HCT116 (cell line): ENCODE measurements around the gene ELF5. TPM values are rescaled to one million over a fixed set of nuclear protein-coding genes. Genes with fewer than 3 reads are reported as not detected.

Source experiments
- ATAC-seq: fragments of 200-7000 bp; cut with Tn5 transposase; 2 replicates; pipeline ENCODE4 v1.9.1; 2020; ENCODE audit warnings: mild to moderate bottlenecking, moderate library complexity
- BruUV-seq: library from RNA; stranded (reverse); fragments of 400-500 nt; replicated peaks from 2 replicates; lab custom pipeline; 2021; lab: Mats Ljungman, UMichigan
- CTCF ChIA-PET: fragments of 300-600 bp; sonication (Branson Sonifier 250); formaldehyde crosslinking; loops from one replicate; lab custom pipeline; 2021; ENCODE audit warnings: antibody characterized with exemption; lab: Charles Lee
- POLR2A ChIA-PET: fragments of 300-600, 350-600 bp; sonication (Branson Sonifier 250); formaldehyde crosslinking; loops from one replicate; lab custom pipeline; 2021; ENCODE audit warnings: antibody characterized with exemption; lab: Charles Lee
- RAD21 ChIA-PET, 2 experiments: fragments of 300-600 bp; sonication (Branson Sonifier 250); formaldehyde crosslinking; loops; one replicate each; lab custom pipeline; 2023; ENCODE audit warnings: low total read pairs in 2 of 2; ENCODE audit not compliant: uncharacterized antibody in 2 of 2, unreplicated experiment in 2 of 2, low non-redundant PET in 1 of 2; lab: Charles Lee
- DNase-seq: peaks from one replicate; pipeline ENCODE4 v3.0.0-alpha.2; 2010; ENCODE audit warnings: low read depth, low spot score
- H2AFZ ChIP-seq: fragments of 200-600 bp; shearing (Covaris generic), sonication (generic); 2 replicates; pipeline ENCODE4 v1.6.1; 2017; ENCODE audit warnings: low read depth, mixed run types, mixed read lengths, antibody characterized with exemption, low read length; ENCODE audit not compliant: poor library complexity, severe bottlenecking
- H3K27ac ChIP-seq: 2 replicates; pipeline ENCODE4 v1.5.1; 2012; ENCODE audit warnings: low read depth, low read length
- H3K27me3 ChIP-seq: fragments of 200-600 bp; sonication (generic); 2 replicates; pipeline ENCODE4 v1.6.1; 2016; ENCODE audit warnings: mixed run types, low read length, mixed read lengths; ENCODE audit not compliant: insufficient read depth
- H3K36me3 ChIP-seq, 2 experiments: fragments of 200-500 bp in 1 of 2; fragments of 200-600 bp in 1 of 2; sonication (Bioruptor generic) in 1 of 2; sonication (generic) in 1 of 2; 2 replicates each; pipeline versions ENCODE4 v1.5.1 to v1.6.1; 2014 to 2016; ENCODE audit warnings: low read length in 2 of 2, inconsistent platforms in 1 of 2, mixed read lengths in 1 of 2, mixed run types in 1 of 2; ENCODE audit not compliant: insufficient read depth in 2 of 2, control insufficient read depth in 1 of 2
- H3K4me1 ChIP-seq, 2 experiments: fragments of 200-600 bp in 1 of 2; sonication (generic) in 1 of 2; 2 replicates each; pipeline versions ENCODE4 v1.5.1 to v1.6.1; 2012 to 2017; ENCODE audit warnings: low read length in 2 of 2, inconsistent platforms in 1 of 2, mild to moderate bottlenecking in 1 of 2, mixed read lengths in 1 of 2, mixed run types in 1 of 2, moderate library complexity in 1 of 2; ENCODE audit not compliant: insufficient read depth in 2 of 2, control insufficient read depth in 1 of 2
- H3K4me2 ChIP-seq: fragments of 200-600 bp; sonication (generic); 2 replicates; pipeline ENCODE4 v1.6.1; 2017; ENCODE audit warnings: mixed run types, low read length, mixed read lengths
- H3K4me3 ChIP-seq, 2 experiments: fragments of 200-600 bp in 1 of 2; sonication (generic) in 1 of 2; replicated peaks in 1 of 2; 2 replicates each; pipeline ENCODE4 v1.5.1; 2011 to 2016; ENCODE audit warnings: low read length in 2 of 2, control low read depth in 1 of 2, low read depth in 1 of 2, mild to moderate bottlenecking in 1 of 2, mixed read lengths in 1 of 2, mixed run types in 1 of 2
- H3K79me2 ChIP-seq: fragments of 200-600 bp; sonication (generic); 2 replicates; pipeline ENCODE4 v1.6.1; 2017; ENCODE audit warnings: mild to moderate bottlenecking, mixed run types, low read length, moderate library complexity, mixed read lengths; ENCODE audit not compliant: insufficient read depth
- H3K9ac ChIP-seq: fragments of 200-600 bp; sonication (generic); 2 replicates; pipeline ENCODE4 v1.6.1; 2016; ENCODE audit warnings: low read length, mixed read lengths
- H3K9me2 ChIP-seq: fragments of 200-600 bp; sonication (generic), shearing (Covaris generic); 2 replicates; pipeline ENCODE4 v1.6.1; 2017; ENCODE audit warnings: mixed run types, mild to moderate bottlenecking, moderate library complexity; ENCODE audit not compliant: insufficient read depth
- H3K9me3 ChIP-seq, 2 experiments: fragments of 200-500 bp in 1 of 2; fragments of 200-600 bp in 1 of 2; sonication (Bioruptor generic) in 1 of 2; sonication (generic) in 1 of 2; 2 replicates each; pipeline ENCODE4 v1.6.1; 2014 to 2017; ENCODE audit warnings: low read length in 2 of 2, mixed read lengths in 2 of 2, inconsistent platforms in 1 of 2, low read depth in 1 of 2, mild to moderate bottlenecking in 1 of 2, mixed run types in 1 of 2, moderate library complexity in 1 of 2; ENCODE audit not compliant: control insufficient read depth in 1 of 2, insufficient read depth in 1 of 2
- H4K20me1 ChIP-seq: fragments of 200-600 bp; sonication (generic), shearing (Covaris generic); 2 replicates; pipeline ENCODE4 v1.6.1; 2017; ENCODE audit warnings: mixed run types, mild to moderate bottlenecking, moderate library complexity; ENCODE audit not compliant: insufficient read depth
- ATF3 ChIP-seq: IDR thresholded peaks from 2 replicates; pipeline ENCODE4 v1.6.1; 2012
- CTCF ChIP-seq, 3 experiments: fragments of 200-600 bp in 1 of 3; sonication (generic) in 1 of 3; IDR thresholded peaks in 2 of 3; conservative IDR thresholded peaks in 1 of 3; 2 replicates each; pipeline ENCODE4 v1.5.1; 2012 to 2017; ENCODE audit warnings: low read depth in 2 of 3, low read length in 2 of 3, antibody characterized with exemption in 1 of 3, borderline replicate concordance in 1 of 3, control low read depth in 1 of 3, mild to moderate bottlenecking in 1 of 3, mixed read lengths in 1 of 3, mixed run types in 1 of 3, moderate library complexity in 1 of 3; ENCODE audit not compliant: insufficient read depth in 1 of 3
- EGR1 ChIP-seq: IDR thresholded peaks from 2 replicates; pipeline ENCODE4 v1.6.1; 2012; ENCODE audit warnings: low read depth
- ELF1 ChIP-seq: IDR thresholded peaks from 2 replicates; pipeline ENCODE4 v1.6.1; 2012; ENCODE audit warnings: low read depth, borderline replicate concordance
- EZH2 ChIP-seq: fragments of 200-600 bp; sonication (generic); IDR thresholded peaks from 2 replicates; pipeline ENCODE4 v1.6.1; 2017; ENCODE audit warnings: antibody characterized with exemption, mixed run types
- EZH2phosphoT487 ChIP-seq: fragments of 200-600 bp; IDR thresholded peaks from 2 replicates; pipeline ENCODE4 v1.6.1; 2018; ENCODE audit warnings: antibody characterized with exemption, borderline replicate concordance
- FOSL1 ChIP-seq: IDR thresholded peaks from 2 replicates; pipeline ENCODE4 v1.6.1; 2012; ENCODE audit warnings: low read depth
- JUND ChIP-seq: IDR thresholded peaks from 2 replicates; pipeline ENCODE4 v1.6.1; 2012
- POLR2AphosphoS5 ChIP-seq: IDR thresholded peaks from 2 replicates; pipeline ENCODE4 v1.6.1; 2011; ENCODE audit warnings: mild to moderate bottlenecking, low read depth, low read length, moderate library complexity
- YY1 ChIP-seq: IDR thresholded peaks from 2 replicates; pipeline ENCODE4 v1.6.1; 2011; ENCODE audit warnings: low read length, low read depth, moderate library complexity, mild to moderate bottlenecking; ENCODE audit not compliant: insufficient replicate concordance; ENCODE audit errors: extremely low read depth
- ZFX ChIP-seq: fragments of 450-650 bp; IDR thresholded peaks from 2 replicates; pipeline ENCODE4 v1.6.1; 2017
- intact Hi-C: fragments of 100-400 bp; cut with micrococcal nuclease; formaldehyde crosslinking; loops from 2 replicates; pipeline ENCODE4 v1.10.0; 2022
- total RNA-seq: library from RNA; stranded (reverse); gene quantifications from one replicate; pipeline ENCODE4 v1.2.1, GENCODE V29; 2021; ENCODE audit not compliant: unreplicated experiment
- TF ChIP-seq, protein P1 (sequence below): IDR thresholded peaks from 2 replicates; pipeline ENCODE4 v1.6.1; 2012; ENCODE audit warnings: low read depth
- TF ChIP-seq, protein P2 (sequence below): IDR thresholded peaks from 2 replicates; pipeline ENCODE4 v1.6.1; 2012

ELF5 gene
- total RNA-seq, 1 experiment from 2014 or later: 0.32 TPM

DNA sequence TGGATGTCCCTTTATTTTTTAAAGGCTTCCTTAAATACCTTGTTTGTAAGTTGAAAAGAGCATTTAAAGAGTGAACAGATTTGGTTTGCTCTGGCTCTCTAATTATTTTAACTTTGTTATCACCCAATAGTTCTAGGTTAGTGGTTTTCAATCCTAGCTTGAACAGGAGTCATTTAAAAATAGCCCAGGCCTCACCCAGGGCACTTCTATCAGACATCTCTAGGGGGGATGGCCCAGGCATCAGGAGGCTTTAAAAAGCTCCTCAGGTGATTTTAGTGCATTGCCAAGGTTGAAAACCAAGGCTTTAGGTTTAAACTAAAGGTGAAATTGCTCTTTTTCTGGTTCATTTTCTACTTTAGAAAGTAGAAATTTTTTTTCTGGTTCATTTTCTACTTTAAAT lies 66.5 kb downstream of the ELF5 start:
- peaks cover 5% of the 10 kb centered on the region for H3K79me2 ChIP-seq

GRCh38 chr11:34446386-34446785 lies 67.2 kb downstream of the ELF5 start:
- CTCF ChIA-PET: no interaction called here
- intact Hi-C loops: no loop called here
- TF ChIP-seq ELF1: no peak
- no peak for TF ChIP-seq ZFX
- TF ChIP-seq, protein P1, sequence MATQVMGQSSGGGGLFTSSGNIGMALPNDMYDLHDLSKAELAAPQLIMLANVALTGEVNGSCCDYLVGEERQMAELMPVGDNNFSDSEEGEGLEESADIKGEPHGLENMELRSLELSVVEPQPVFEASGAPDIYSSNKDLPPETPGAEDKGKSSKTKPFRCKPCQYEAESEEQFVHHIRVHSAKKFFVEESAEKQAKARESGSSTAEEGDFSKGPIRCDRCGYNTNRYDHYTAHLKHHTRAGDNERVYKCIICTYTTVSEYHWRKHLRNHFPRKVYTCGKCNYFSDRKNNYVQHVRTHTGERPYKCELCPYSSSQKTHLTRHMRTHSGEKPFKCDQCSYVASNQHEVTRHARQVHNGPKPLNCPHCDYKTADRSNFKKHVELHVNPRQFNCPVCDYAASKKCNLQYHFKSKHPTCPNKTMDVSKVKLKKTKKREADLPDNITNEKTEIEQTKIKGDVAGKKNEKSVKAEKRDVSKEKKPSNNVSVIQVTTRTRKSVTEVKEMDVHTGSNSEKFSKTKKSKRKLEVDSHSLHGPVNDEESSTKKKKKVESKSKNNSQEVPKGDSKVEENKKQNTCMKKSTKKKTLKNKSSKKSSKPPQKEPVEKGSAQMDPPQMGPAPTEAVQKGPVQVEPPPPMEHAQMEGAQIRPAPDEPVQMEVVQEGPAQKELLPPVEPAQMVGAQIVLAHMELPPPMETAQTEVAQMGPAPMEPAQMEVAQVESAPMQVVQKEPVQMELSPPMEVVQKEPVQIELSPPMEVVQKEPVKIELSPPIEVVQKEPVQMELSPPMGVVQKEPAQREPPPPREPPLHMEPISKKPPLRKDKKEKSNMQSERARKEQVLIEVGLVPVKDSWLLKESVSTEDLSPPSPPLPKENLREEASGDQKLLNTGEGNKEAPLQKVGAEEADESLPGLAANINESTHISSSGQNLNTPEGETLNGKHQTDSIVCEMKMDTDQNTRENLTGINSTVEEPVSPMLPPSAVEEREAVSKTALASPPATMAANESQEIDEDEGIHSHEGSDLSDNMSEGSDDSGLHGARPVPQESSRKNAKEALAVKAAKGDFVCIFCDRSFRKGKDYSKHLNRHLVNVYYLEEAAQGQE: no peak
- TF ChIP-seq CTCF (IDR thresholded peaks at IDR 0.05 in 2 of 3, conservative IDR thresholded peaks at IDR 0.05 in 1 of 3; ENCODE audit: borderline replicate concordance in 1 of 3, insufficient read depth in 1 of 3, low read depth in 2 of 3, low read length in 2 of 3): no peak
- no peak for TF ChIP-seq POLR2AphosphoS5
- TF ChIP-seq FOSL1: no peak
- TF ChIP-seq YY1: no peak
- no peak for TF ChIP-seq EGR1
- no peak for TF ChIP-seq ATF3
- TF ChIP-seq JUND: no peak
- TF ChIP-seq, protein P2, sequence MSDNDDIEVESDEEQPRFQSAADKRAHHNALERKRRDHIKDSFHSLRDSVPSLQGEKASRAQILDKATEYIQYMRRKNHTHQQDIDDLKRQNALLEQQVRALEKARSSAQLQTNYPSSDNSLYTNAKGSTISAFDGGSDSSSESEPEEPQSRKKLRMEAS: no peak
- TF ChIP-seq, all 23 proteins: peak for 0
- ATAC-seq (no peak), DNase-seq (no peak)
- ChIA-PET POLR2A (no interaction called here), RAD21 (no interaction called here)
- no peak overlapping the region for H3K4me3 ChIP-seq
- H3K9me3 ChIP-seq: no peaks in the 10 kb centered on the region
- BruUV-seq: no TSS peak
- H3K36me3 ChIP-seq: peaks cover 6 to 15% of the 10 kb centered on the region in 2 experiments; a peak in 2 of 4 replicates
- H3K4me2 ChIP-seq: no peak overlapping the region
- no peaks in the 10 kb centered on the region for H4K20me1 ChIP-seq
- H2AFZ ChIP-seq: no peak overlapping the region
- no peak overlapping the region for H3K9ac ChIP-seq
- no peaks in the 10 kb centered on the region for H3K9me2 ChIP-seq
- peaks cover 5% of the 10 kb centered on the region for H3K79me2 ChIP-seq
- no peak overlapping the region for H3K27ac ChIP-seq
- no peaks in the 10 kb centered on the region for H3K27me3 ChIP-seq
- H3K4me1 ChIP-seq: peaks cover 0 to 6% of the 10 kb centered on the region in 2 experiments; a peak in 2 of 4 replicates

More for the DNA sequence above, 66.5 kb downstream of the ELF5 start:
- ChIA-PET POLR2A (no interaction called here), RAD21 (no interaction called here), CTCF (no interaction called here)
- no peak overlapping the region for H3K9ac ChIP-seq
- BruUV-seq: no TSS peak
- TF ChIP-seq EZH2: no peak
- TF ChIP-seq FOSL1: no peak
- no peak for TF ChIP-seq POLR2AphosphoS5
- no peak for TF ChIP-seq EZH2phosphoT487
- H3K27ac ChIP-seq: no peak overlapping the region
- H3K4me3 ChIP-seq: no peak overlapping the region
- no peaks in the 10 kb centered on the region for H4K20me1 ChIP-seq
- H3K9me3 ChIP-seq: no peaks in the 10 kb centered on the region
- no peaks in the 10 kb centered on the region for H3K27me3 ChIP-seq
- no peak overlapping the region for H3K4me2 ChIP-seq
- peaks cover 0 to 20% of the 10 kb centered on the region in 2 experiments; a peak in 2 of 4 replicates for H3K36me3 ChIP-seq
- DNase-seq (no peak), ATAC-seq (no peak)
- H3K4me1 ChIP-seq: peaks cover 0 to 1% of the 10 kb centered on the region in 2 experiments; a peak in 2 of 4 replicates
- intact Hi-C loops: no loop called here
- H2AFZ ChIP-seq: no peak overlapping the region
- H3K9me2 ChIP-seq: no peaks in the 10 kb centered on the region
